ENCODE measurements around the gene NRP1. TPM values are rescaled to one million over a fixed set of nuclear protein-coding genes. Genes with fewer than 3 reads are reported as not detected.
"Not testable (repeated sequence)": the region's sequence is repeated elsewhere in the genome, so short reads cannot be mapped to it uniquely, and the experiment has no call there.

The NRP1 gene
- total RNA-seq, 2 experiments from 2014 or later, result 0.19 to 0.44 TPM

- H3K27me3 Mint-ChIP-seq, result no peaks in the 10 kb centered on the region
- H3K4me3 Mint-ChIP-seq, result peak overlapping the region; percentile 57
- peaks cover 80% of the 10 kb centered on the region for H3K4me1 Mint-ChIP-seq
- H3K36me3 Mint-ChIP-seq, result peaks cover 1% of the 10 kb centered on the region
- peaks cover 2% of the 10 kb centered on the region for H3K9me3 Mint-ChIP-seq
- peak overlapping the region; percentile 86 for H3K27ac Mint-ChIP-seq
- DNase-seq, result peak; percentile 74
Observed at GRCh38 chr10:33139181-33139646, 195.3 kb downstream of the NRP1 start.

- Mint-ChIP-seq H3K27ac (peak overlapping the region; percentile 86), H3K4me1 (peaks cover 82% of the 10 kb centered on the region)
- DNase-seq, H3K4me3 Mint-ChIP-seq, H3K9me3 Mint-ChIP-seq, H3K27me3 Mint-ChIP-seq, H3K36me3 Mint-ChIP-seq: not testable (repeated sequence)
Observed at GRCh38 chr10:33138686-33139085, 195.8 kb downstream of the NRP1 start.

GRCh38 chr10:33137356-33138005, 197.0 kb downstream of the NRP1 start:
- no peaks in the 10 kb centered on the region for H3K27me3 Mint-ChIP-seq
- no peak for DNase-seq
- peaks cover 2% of the 10 kb centered on the region for H3K9me3 Mint-ChIP-seq
- H3K4me1 Mint-ChIP-seq, result peaks cover 81% of the 10 kb centered on the region
- H3K27ac Mint-ChIP-seq, result peak overlapping the region; percentile 81
- peaks cover 1% of the 10 kb centered on the region for H3K36me3 Mint-ChIP-seq
- H3K4me3 Mint-ChIP-seq, result no peak overlapping the region

- Mint-ChIP-seq H3K36me3 (peaks cover 1% of the 10 kb centered on the region), H3K27ac (peak overlapping the region; percentile 81), H3K4me1 (peaks cover 81% of the 10 kb centered on the region), H3K27me3 (no peaks in the 10 kb centered on the region), H3K9me3 (peaks cover 2% of the 10 kb centered on the region), H3K4me3 (peak overlapping the region; percentile 11)
- no peak for DNase-seq
Observed at GRCh38 chr10:33136781-33137180, 197.7 kb downstream of the NRP1 start.

GRCh38 chr10:33136271-33136670, 198.2 kb downstream of the NRP1 start:
- H3K4me3 Mint-ChIP-seq, result no peak overlapping the region

GRCh38 chr10:33134011-33134751, 200.3 kb downstream of the NRP1 start:
- Mint-ChIP-seq H3K4me3 (no peak overlapping the region), H3K27ac (peak overlapping the region; percentile 90)

More at GRCh38 chr10:33136271-33136670, 198.2 kb downstream of the NRP1 start:
- Mint-ChIP-seq H3K27me3 (no peaks in the 10 kb centered on the region), H3K36me3 (peaks cover 1% of the 10 kb centered on the region), H3K27ac (peak overlapping the region; percentile 81), H3K4me1 (peaks cover 81% of the 10 kb centered on the region), H3K9me3 (peaks cover 2% of the 10 kb centered on the region)
- DNase-seq, result no peak

GRCh38 chr10:33133557-33133956, 200.9 kb downstream of the NRP1 start:
- peaks cover 69% of the 10 kb centered on the region for H3K4me1 Mint-ChIP-seq
- H3K9me3 Mint-ChIP-seq, result no peaks in the 10 kb centered on the region
- no peaks in the 10 kb centered on the region for H3K27me3 Mint-ChIP-seq
- no peaks in the 10 kb centered on the region for H3K36me3 Mint-ChIP-seq
- H3K4me3 Mint-ChIP-seq, result no peak overlapping the region
- H3K27ac Mint-ChIP-seq, result peak overlapping the region; percentile 90
- no peak for DNase-seq

More at GRCh38 chr10:33134011-33134751, 200.3 kb downstream of the NRP1 start:
- no peaks in the 10 kb centered on the region for H3K36me3 Mint-ChIP-seq
- no peaks in the 10 kb centered on the region for H3K27me3 Mint-ChIP-seq
- H3K4me1 Mint-ChIP-seq, result peaks cover 68% of the 10 kb centered on the region
- H3K9me3 Mint-ChIP-seq, result no peaks in the 10 kb centered on the region
- peak; percentile 76 for DNase-seq

- peak overlapping the region; percentile 26 for H3K27ac Mint-ChIP-seq
- no peak overlapping the region for H3K4me3 Mint-ChIP-seq
- H3K4me1 Mint-ChIP-seq, result peaks cover 63% of the 10 kb centered on the region
- H3K36me3 Mint-ChIP-seq, result peaks cover 1% of the 10 kb centered on the region
- DNase-seq, result no peak
- no peaks in the 10 kb centered on the region for H3K9me3 Mint-ChIP-seq
- no peaks in the 10 kb centered on the region for H3K27me3 Mint-ChIP-seq
Observed at GRCh38 chr10:33132626-33133025, 201.8 kb downstream of the NRP1 start.

GRCh38 chr10:33129996-33130386, 204.5 kb downstream of the NRP1 start:
- peak overlapping the region; percentile 25 for H3K27ac Mint-ChIP-seq
- peaks cover 63% of the 10 kb centered on the region for H3K4me1 Mint-ChIP-seq
- peaks cover 6% of the 10 kb centered on the region for H3K36me3 Mint-ChIP-seq
- H3K27me3 Mint-ChIP-seq, result no peaks in the 10 kb centered on the region
- no peak for DNase-seq
- no peak overlapping the region for H3K4me3 Mint-ChIP-seq
- peaks cover 5% of the 10 kb centered on the region for H3K9me3 Mint-ChIP-seq

- Mint-ChIP-seq H3K4me3 (no peak overlapping the region), H3K27ac (peak overlapping the region; percentile 25), H3K27me3 (no peaks in the 10 kb centered on the region), H3K4me1 (peaks cover 56% of the 10 kb centered on the region), H3K36me3 (peaks cover 6% of the 10 kb centered on the region), H3K9me3 (peaks cover 5% of the 10 kb centered on the region)
- DNase-seq, result no peak
Observed at GRCh38 chr10:33129141-33129995, 205.1 kb downstream of the NRP1 start.

GRCh38 chr10:33127622-33128021, 206.8 kb downstream of the NRP1 start:
- no peak overlapping the region for H3K27ac Mint-ChIP-seq
- peaks cover 46% of the 10 kb centered on the region for H3K4me1 Mint-ChIP-seq
- no peak overlapping the region for H3K4me3 Mint-ChIP-seq
- no peaks in the 10 kb centered on the region for H3K27me3 Mint-ChIP-seq
- H3K36me3 Mint-ChIP-seq, result peaks cover 6% of the 10 kb centered on the region
- H3K9me3 Mint-ChIP-seq, result peaks cover 5% of the 10 kb centered on the region
- DNase-seq, result no peak

All from activated naive CD8-positive, alpha-beta T cell treated with anti-CD3 and anti-CD28 coated beads for 36 hours (primary cell).